ENCODE data around the gene KIAA1217.

GRCh38 chr10:24556126-24556749 lies 347.3 kb downstream of the KIAA1217 start:
- no peak for TF ChIP-seq CTCF (IDR thresholded peaks at IDR 0.05; ENCODE audit: borderline replicate concordance, extremely low read depth, low read length, poor library complexity, severe bottlenecking)
- no peak for TF ChIP-seq EZH2 (IDR thresholded peaks at IDR 0.05; ENCODE audit: borderline replicate concordance, low read depth, low read length, severe bottlenecking)
